Panc1 (cell line): ENCODE results near the gene CRISP1. TPM values are rescaled to one million over a fixed set of nuclear protein-coding genes. Genes with fewer than 3 reads are reported as not detected.

Experiments
- ATAC-seq: fragments of 200-7000 bp; cut with Tn5 transposase; 2 replicates; pipeline ENCODE4 v1.9.1; 2020; ENCODE audit warnings: mild to moderate bottlenecking, moderate library complexity
- BruUV-seq: library from RNA; stranded (reverse); fragments of 400-500 nt; replicated peaks from 2 replicates; lab custom pipeline; 2021; lab: Mats Ljungman, UMichigan
- CTCF ChIA-PET: fragments of 300-600 bp; sonication (Branson Sonifier 250); formaldehyde crosslinking; loops from one replicate; lab custom pipeline; 2022; ENCODE audit warnings: antibody characterized with exemption; lab: Charles Lee
- POLR2A ChIA-PET: fragments of 300-600 bp; sonication (Branson Sonifier 250); formaldehyde crosslinking; loops from one replicate; lab custom pipeline; 2022; ENCODE audit warnings: antibody characterized with exemption; lab: Charles Lee
- DNase-seq: peaks from one replicate; pipeline ENCODE4 v3.0.0-alpha.2; 2010; ENCODE audit warnings: low read depth, low spot score
- H3K27ac ChIP-seq: 2 replicates; pipeline ENCODE4 v1.5.1; 2011; ENCODE audit warnings: mild to moderate bottlenecking, low read length, inconsistent platforms
- H3K27me3 ChIP-seq: fragments of 200-500 bp; sonication (Bioruptor generic); 2 replicates; pipeline ENCODE4 v1.6.0; 2014; ENCODE audit warnings: low read length, inconsistent platforms; ENCODE audit not compliant: control insufficient read depth, insufficient read depth
- H3K36me3 ChIP-seq: fragments of 200-500 bp; sonication (Bioruptor generic); 2 replicates; pipeline ENCODE4 v1.5.1; 2014; ENCODE audit warnings: inconsistent platforms, mild to moderate bottlenecking, low read length, moderate library complexity; ENCODE audit not compliant: control insufficient read depth, insufficient read depth
- H3K4me1 ChIP-seq: 2 replicates; pipeline ENCODE4 v1.5.1; 2011; ENCODE audit warnings: inconsistent platforms, mild to moderate bottlenecking, low read length, moderate library complexity; ENCODE audit not compliant: control insufficient read depth, insufficient read depth
- H3K4me3 ChIP-seq, 2 experiments: 2 replicates each; pipeline ENCODE4 v1.5.1; 2011 to 2012; ENCODE audit warnings: low read depth in 2 of 2, low read length in 2 of 2, mild to moderate bottlenecking in 2 of 2, inconsistent platforms in 1 of 2, moderate library complexity in 1 of 2
- H3K9me3 ChIP-seq: fragments of 200-500 bp; sonication (Bioruptor generic); 2 replicates; pipeline ENCODE4 v1.5.1; 2014; ENCODE audit warnings: low read depth, mild to moderate bottlenecking, inconsistent platforms, low read length, moderate library complexity; ENCODE audit not compliant: control insufficient read depth, insufficient read depth
- POLR2AphosphoS5 ChIP-seq: IDR thresholded peaks from 2 replicates; pipeline ENCODE4 v1.6.1; 2012; ENCODE audit warnings: mild to moderate bottlenecking, low read depth, low read length, moderate library complexity
- SIN3A ChIP-seq: IDR thresholded peaks from 2 replicates; pipeline ENCODE4 v1.6.1; 2012; ENCODE audit warnings: low read depth, mild to moderate bottlenecking, low read length, moderate library complexity, borderline replicate concordance; ENCODE audit not compliant: insufficient read depth
- TCF7L2 ChIP-seq: IDR thresholded peaks from 2 replicates; pipeline ENCODE4 v1.6.1; 2011; ENCODE audit warnings: mild to moderate bottlenecking, low read depth, low read length, inconsistent platforms
- in situ Hi-C: cut with HindIII; loops from 2 replicates; pipeline ENCODE4 v1.10.0; 2016; ENCODE audit warnings: low sequenced_read_pairs, low pct_unique_long_range_greater_than_20kb
- intact Hi-C: fragments of 100-400 bp; cut with micrococcal nuclease; formaldehyde crosslinking; loops from one replicate; pipeline ENCODE4 v1.10.0; 2022; ENCODE audit not compliant: unreplicated experiment
- total RNA-seq: library from RNA; stranded (reverse); gene quantifications from one replicate; pipeline ENCODE4 v1.2.1, GENCODE V29; 2021; ENCODE audit not compliant: unreplicated experiment
- TF ChIP-seq, protein P1 (sequence below): fragments of 450-650 bp; IDR thresholded peaks from 2 replicates; pipeline ENCODE4 v1.5.1; 2017; ENCODE audit warnings: mild to moderate bottlenecking
- TF ChIP-seq, protein P2 (sequence below), 2 experiments: IDR thresholded peaks; 2 replicates each; pipeline ENCODE4 v1.6.1; 2011 to 2012; ENCODE audit warnings: low read depth in 2 of 2, control low read depth in 1 of 2, low read length in 1 of 2, mild to moderate bottlenecking in 1 of 2, moderate library complexity in 1 of 2; ENCODE audit not compliant: insufficient read depth in 1 of 2

CRISP1 gene
- total RNA-seq, 1 experiment from 2014 or later: not detected

GRCh38 chr6:49815166-49815565, 51.2 kb downstream of the CRISP1 start:
- POLR2A ChIA-PET: no interaction called here
- TF ChIP-seq TCF7L2 (no peak), POLR2AphosphoS5 (no peak), SIN3A (no peak)
- TF ChIP-seq, protein P1, sequence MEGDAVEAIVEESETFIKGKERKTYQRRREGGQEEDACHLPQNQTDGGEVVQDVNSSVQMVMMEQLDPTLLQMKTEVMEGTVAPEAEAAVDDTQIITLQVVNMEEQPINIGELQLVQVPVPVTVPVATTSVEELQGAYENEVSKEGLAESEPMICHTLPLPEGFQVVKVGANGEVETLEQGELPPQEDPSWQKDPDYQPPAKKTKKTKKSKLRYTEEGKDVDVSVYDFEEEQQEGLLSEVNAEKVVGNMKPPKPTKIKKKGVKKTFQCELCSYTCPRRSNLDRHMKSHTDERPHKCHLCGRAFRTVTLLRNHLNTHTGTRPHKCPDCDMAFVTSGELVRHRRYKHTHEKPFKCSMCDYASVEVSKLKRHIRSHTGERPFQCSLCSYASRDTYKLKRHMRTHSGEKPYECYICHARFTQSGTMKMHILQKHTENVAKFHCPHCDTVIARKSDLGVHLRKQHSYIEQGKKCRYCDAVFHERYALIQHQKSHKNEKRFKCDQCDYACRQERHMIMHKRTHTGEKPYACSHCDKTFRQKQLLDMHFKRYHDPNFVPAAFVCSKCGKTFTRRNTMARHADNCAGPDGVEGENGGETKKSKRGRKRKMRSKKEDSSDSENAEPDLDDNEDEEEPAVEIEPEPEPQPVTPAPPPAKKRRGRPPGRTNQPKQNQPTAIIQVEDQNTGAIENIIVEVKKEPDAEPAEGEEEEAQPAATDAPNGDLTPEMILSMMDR: no peak
- TF ChIP-seq, protein P2, sequence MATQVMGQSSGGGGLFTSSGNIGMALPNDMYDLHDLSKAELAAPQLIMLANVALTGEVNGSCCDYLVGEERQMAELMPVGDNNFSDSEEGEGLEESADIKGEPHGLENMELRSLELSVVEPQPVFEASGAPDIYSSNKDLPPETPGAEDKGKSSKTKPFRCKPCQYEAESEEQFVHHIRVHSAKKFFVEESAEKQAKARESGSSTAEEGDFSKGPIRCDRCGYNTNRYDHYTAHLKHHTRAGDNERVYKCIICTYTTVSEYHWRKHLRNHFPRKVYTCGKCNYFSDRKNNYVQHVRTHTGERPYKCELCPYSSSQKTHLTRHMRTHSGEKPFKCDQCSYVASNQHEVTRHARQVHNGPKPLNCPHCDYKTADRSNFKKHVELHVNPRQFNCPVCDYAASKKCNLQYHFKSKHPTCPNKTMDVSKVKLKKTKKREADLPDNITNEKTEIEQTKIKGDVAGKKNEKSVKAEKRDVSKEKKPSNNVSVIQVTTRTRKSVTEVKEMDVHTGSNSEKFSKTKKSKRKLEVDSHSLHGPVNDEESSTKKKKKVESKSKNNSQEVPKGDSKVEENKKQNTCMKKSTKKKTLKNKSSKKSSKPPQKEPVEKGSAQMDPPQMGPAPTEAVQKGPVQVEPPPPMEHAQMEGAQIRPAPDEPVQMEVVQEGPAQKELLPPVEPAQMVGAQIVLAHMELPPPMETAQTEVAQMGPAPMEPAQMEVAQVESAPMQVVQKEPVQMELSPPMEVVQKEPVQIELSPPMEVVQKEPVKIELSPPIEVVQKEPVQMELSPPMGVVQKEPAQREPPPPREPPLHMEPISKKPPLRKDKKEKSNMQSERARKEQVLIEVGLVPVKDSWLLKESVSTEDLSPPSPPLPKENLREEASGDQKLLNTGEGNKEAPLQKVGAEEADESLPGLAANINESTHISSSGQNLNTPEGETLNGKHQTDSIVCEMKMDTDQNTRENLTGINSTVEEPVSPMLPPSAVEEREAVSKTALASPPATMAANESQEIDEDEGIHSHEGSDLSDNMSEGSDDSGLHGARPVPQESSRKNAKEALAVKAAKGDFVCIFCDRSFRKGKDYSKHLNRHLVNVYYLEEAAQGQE (IDR thresholded peaks at IDR 0.05; ENCODE audit: insufficient read depth in 1 of 2, low read depth in 2 of 2, low read length in 1 of 2): no peak
- H3K36me3 ChIP-seq: no peaks in the 10 kb centered on the region; the same call in 1 of the 2 replicates
- H3K4me1 ChIP-seq: no peaks in the 10 kb centered on the region
- CTCF ChIA-PET: no interaction called here
- H3K27ac ChIP-seq: no peak overlapping the region
- no TSS peak for BruUV-seq
- ATAC-seq: no peak
- no peaks in the 10 kb centered on the region for H3K9me3 ChIP-seq
- intact Hi-C loops: no loop called here
- DNase-seq: no peak
- H3K4me3 ChIP-seq: no peak overlapping the region
- in situ Hi-C loops: no loop called here
- no peaks in the 10 kb centered on the region for H3K27me3 ChIP-seq

GRCh38 chr6:49813248-49813647, 53.1 kb downstream of the CRISP1 start:
- no TSS peak for BruUV-seq
- intact Hi-C loops: no loop called here
- Histone ChIP-seq H3K4me1 (no peaks in the 10 kb centered on the region), H3K27me3 (no peaks in the 10 kb centered on the region), H3K36me3 (no peaks in the 10 kb centered on the region; the same call in 1 of the 2 replicates), H3K27ac (no peak overlapping the region), H3K4me3 (no peak overlapping the region), H3K9me3 (no peaks in the 10 kb centered on the region)
- CTCF ChIA-PET: no interaction called here
- DNase-seq: no peak
- in situ Hi-C loops: no loop called here
- POLR2A ChIA-PET: no interaction called here
- TF ChIP-seq, protein P1: no peak
- TF ChIP-seq TCF7L2 (no peak), POLR2AphosphoS5 (no peak), SIN3A (no peak)
- TF ChIP-seq, protein P2 (IDR thresholded peaks at IDR 0.05; ENCODE audit: insufficient read depth in 1 of 2, low read depth in 2 of 2, low read length in 1 of 2): no peak
- ATAC-seq: no peak
